Activated CD4-positive, alpha-beta memory T cell treated with anti-CD3 and anti-CD28 coated beads for 36 hours (primary cell): ENCODE results near the gene PRPF40B. TPM values are rescaled to one million over a fixed set of nuclear protein-coding genes. Genes with fewer than 3 reads are reported as not detected.

ENCODE experiments used
- CTCF ChIA-PET: fragments of 350-600 bp; sonication (Branson Sonifier 250); formaldehyde crosslinking; loops from one replicate; lab custom pipeline; 2021; ENCODE audit warnings: antibody characterized with exemption, inconsistent platforms; lab: Charles Lee
- POLR2A ChIA-PET: fragments of 350-600 bp; sonication (Branson Sonifier 250); formaldehyde crosslinking; loops from one replicate; lab custom pipeline; 2021; ENCODE audit warnings: antibody characterized with exemption; lab: Charles Lee
- DNase-seq: peaks from one replicate; pipeline ENCODE4 v3.0.0-alpha.2; 2020
- H3K27ac Mint-ChIP-seq: one replicate; pipeline ENCODE4 v1.8.0; 2021; ENCODE audit warnings: mixed read lengths
- H3K27me3 Mint-ChIP-seq: one replicate; pipeline ENCODE4 v1.8.0; 2021; ENCODE audit warnings: mixed read lengths
- H3K36me3 Mint-ChIP-seq: one replicate; pipeline ENCODE4 v1.8.0; 2021; ENCODE audit warnings: mixed read lengths
- H3K4me1 Mint-ChIP-seq: one replicate; pipeline ENCODE4 v1.8.0; 2021; ENCODE audit warnings: low read depth, mixed read lengths
- H3K4me3 Mint-ChIP-seq: one replicate; pipeline ENCODE4 v1.8.0; 2021; ENCODE audit warnings: mild to moderate bottlenecking, mixed read lengths
- H3K9me3 Mint-ChIP-seq: one replicate; pipeline ENCODE4 v1.8.0; 2021; ENCODE audit warnings: mixed read lengths
- intact Hi-C: fragments of 100-400 bp; cut with micrococcal nuclease; formaldehyde crosslinking; loops from one replicate; pipeline ENCODE4 v1.15.1; 2023
- total RNA-seq, 2 experiments: library from RNA; stranded (reverse); gene quantifications; one replicate each; pipeline ENCODE4 v1.2.3, GENCODE V29; 2021

The PRPF40B gene
- total RNA-seq, 2 experiments from 2014 or later, result 6.2 to 8.9 TPM

- POLR2A ChIA-PET, result interaction anchor here (0.6 kb wide), 1 partner anchor 457 kb away, joined by 5 read pairs; no protein-coding TSS in a partner anchor
- CTCF ChIA-PET, result interaction anchor here (0.9 to 1.3 kb wide), 5 partner anchors 8 to 318 kb away, joined by 3 to 6 read pairs (median 4); partner anchors contain the start of gene TMBIM6
- Mint-ChIP-seq H3K27me3 (no peaks in the 10 kb centered on the region), H3K27ac (no peak overlapping the region), H3K4me3 (no peak overlapping the region), H3K4me1 (peaks cover 7% of the 10 kb centered on the region), H3K36me3 (peaks cover 2% of the 10 kb centered on the region), H3K9me3 (no peaks in the 10 kb centered on the region)
- intact Hi-C loops, result no loop called here
- DNase-seq, result no peak
Observed at GRCh38 chr12:49627752-49628360, 4.5 kb downstream of the PRPF40B start.

DNA sequence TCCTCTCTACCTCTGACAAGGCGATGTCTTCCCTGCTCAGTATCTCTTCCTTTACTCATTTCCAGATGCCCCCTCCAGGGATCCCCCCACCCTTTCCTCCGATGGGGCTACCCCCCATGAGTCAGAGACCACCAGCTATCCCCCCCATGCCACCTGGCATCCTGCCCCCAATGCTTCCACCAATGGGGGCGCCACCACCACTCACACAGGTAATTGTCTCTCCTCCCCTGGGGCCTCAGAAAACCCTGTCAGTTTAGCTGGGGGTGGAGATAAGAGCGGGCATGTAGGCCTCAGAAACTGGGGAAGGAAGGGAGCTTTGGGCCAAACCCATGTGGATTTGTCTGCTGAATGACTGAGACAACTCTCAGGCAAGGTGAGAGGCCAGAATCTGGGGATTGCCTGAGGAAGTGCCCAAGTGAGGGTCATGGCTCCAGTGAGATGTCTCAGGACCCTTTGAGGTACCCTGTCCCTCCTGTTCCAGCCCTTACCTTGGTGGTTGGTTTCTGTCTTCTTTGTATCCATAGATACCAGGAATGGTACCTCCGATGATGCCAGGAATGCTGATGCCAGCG, 8.1 kb downstream of the PRPF40B start:
- no peak overlapping the region for H3K27ac Mint-ChIP-seq
- ChIA-PET CTCF (interaction anchor here (0.7 to 1.0 kb wide), 2 partner anchors 16 to 110 kb away, joined by 3 to 4 read pairs; partner anchors contain the start of gene TMBIM6), POLR2A (no interaction called here)
- peaks cover 2% of the 10 kb centered on the region for H3K36me3 Mint-ChIP-seq
- intact Hi-C loops, result no loop called here
- no peaks in the 10 kb centered on the region for H3K4me1 Mint-ChIP-seq
- no peaks in the 10 kb centered on the region for H3K27me3 Mint-ChIP-seq
- no peaks in the 10 kb centered on the region for H3K9me3 Mint-ChIP-seq
- H3K4me3 Mint-ChIP-seq, result no peak overlapping the region
- DNase-seq, result no peak

- Mint-ChIP-seq H3K27ac (no peak overlapping the region), H3K9me3 (no peaks in the 10 kb centered on the region), H3K4me3 (no peak overlapping the region), H3K36me3 (peaks cover 2% of the 10 kb centered on the region), H3K4me1 (peaks cover 6% of the 10 kb centered on the region), H3K27me3 (no peaks in the 10 kb centered on the region)
- DNase-seq, result no peak
- POLR2A ChIA-PET, result no interaction called here
- intact Hi-C loops, result no loop called here
- CTCF ChIA-PET, result no interaction called here
Observed at GRCh38 chr12:49632401-49632800, 9.0 kb downstream of the PRPF40B start.

GRCh38 chr12:49632986-49633702, 9.8 kb downstream of the PRPF40B start:
- no peak overlapping the region for H3K4me3 Mint-ChIP-seq
- H3K4me1 Mint-ChIP-seq, result peaks cover 6% of the 10 kb centered on the region
- intact Hi-C loops, result no loop called here
- H3K9me3 Mint-ChIP-seq, result no peaks in the 10 kb centered on the region
- POLR2A ChIA-PET, result no interaction called here
- no peaks in the 10 kb centered on the region for H3K27me3 Mint-ChIP-seq
- CTCF ChIA-PET, result interaction anchor here (1.4 kb wide), 1 partner anchor 15 kb away, joined by 3 read pairs; no protein-coding TSS in a partner anchor
- peaks cover 2% of the 10 kb centered on the region for H3K36me3 Mint-ChIP-seq
- no peak overlapping the region for H3K27ac Mint-ChIP-seq
- no peak for DNase-seq

DNA sequence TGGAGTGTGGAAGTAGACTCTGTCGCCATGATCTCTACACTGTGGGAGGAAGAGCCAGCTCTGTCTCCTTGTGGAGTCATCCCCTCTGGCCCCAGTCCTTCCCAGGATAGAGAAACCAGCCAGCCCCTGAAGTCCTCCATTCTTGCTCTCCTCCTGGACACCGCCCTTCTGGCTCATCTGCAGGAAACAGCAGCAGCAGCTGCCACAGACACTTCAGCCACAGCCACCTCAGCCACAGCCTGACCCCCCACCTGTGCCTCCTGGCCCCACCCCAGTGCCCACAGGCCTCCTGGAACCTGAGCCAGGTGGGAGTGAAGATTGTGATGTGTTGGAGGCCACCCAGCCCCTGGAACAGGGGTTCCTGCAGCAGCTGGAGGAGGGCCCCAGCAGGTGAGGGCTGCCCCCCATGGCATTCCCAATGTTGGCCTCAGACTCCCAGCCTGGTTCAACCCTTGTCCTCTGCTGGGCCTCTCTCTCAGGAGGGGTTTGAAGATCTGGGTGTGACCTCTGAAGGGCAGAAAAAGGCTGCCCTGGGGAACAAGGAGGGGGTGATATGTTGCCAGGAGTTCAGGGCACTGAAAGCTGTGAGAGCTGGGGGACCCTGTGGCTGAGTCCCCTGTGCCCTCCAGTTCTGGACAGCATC, 10.5 kb downstream of the PRPF40B start:
- no peak for DNase-seq
- POLR2A ChIA-PET, result no interaction called here
- Mint-ChIP-seq H3K4me3 (no peak overlapping the region), H3K27ac (no peak overlapping the region), H3K36me3 (peaks cover 2% of the 10 kb centered on the region), H3K4me1 (peaks cover 6% of the 10 kb centered on the region), H3K27me3 (no peaks in the 10 kb centered on the region), H3K9me3 (no peaks in the 10 kb centered on the region)
- intact Hi-C loops, result no loop called here
- CTCF ChIA-PET, result interaction anchor here (1.1 to 4.7 kb wide), 3 partner anchors 10 to 108 kb away, joined by 3 to 40 read pairs (median 3); partner anchors contain the start of genes PRPF40B and TMBIM6

DNA sequence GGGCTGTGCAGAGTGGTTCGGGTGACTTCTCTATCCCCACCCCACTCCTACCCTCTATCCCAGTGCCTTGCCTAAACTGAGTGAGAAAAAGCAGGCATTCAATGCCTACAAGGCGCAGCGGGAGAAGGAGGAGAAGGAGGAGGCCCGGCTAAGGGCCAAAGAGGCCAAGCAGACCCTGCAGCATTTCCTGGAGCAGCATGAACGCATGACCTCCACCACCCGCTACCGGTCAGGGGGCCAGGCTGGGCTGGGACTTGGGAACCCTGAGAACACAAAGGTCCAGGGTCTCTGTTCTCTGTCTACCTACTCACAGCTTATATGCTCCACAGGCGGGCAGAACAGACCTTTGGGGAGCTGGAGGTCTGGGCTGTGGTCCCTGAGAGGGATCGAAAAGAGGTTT, 11.7 kb downstream of the PRPF40B start:
- DNase-seq, result no peak
- Mint-ChIP-seq H3K4me1 (peaks cover 6% of the 10 kb centered on the region), H3K27me3 (no peaks in the 10 kb centered on the region), H3K27ac (no peak overlapping the region), H3K4me3 (no peak overlapping the region), H3K9me3 (no peaks in the 10 kb centered on the region), H3K36me3 (peaks cover 2% of the 10 kb centered on the region)
- CTCF ChIA-PET, result interaction anchor here (0.6 to 4.7 kb wide), 9 partner anchors 10 to 321 kb away, joined by 3 to 70 read pairs (median 6); partner anchors contain the start of genes FMNL3, PRPF40B and TMBIM6
- POLR2A ChIA-PET, result interaction anchor here (0.6 kb wide), 2 partner anchors 78 to 106 kb away, joined by 3 to 4 read pairs; partner anchors contain the start of gene TMBIM6
- intact Hi-C loops, result no loop called here

DNA sequence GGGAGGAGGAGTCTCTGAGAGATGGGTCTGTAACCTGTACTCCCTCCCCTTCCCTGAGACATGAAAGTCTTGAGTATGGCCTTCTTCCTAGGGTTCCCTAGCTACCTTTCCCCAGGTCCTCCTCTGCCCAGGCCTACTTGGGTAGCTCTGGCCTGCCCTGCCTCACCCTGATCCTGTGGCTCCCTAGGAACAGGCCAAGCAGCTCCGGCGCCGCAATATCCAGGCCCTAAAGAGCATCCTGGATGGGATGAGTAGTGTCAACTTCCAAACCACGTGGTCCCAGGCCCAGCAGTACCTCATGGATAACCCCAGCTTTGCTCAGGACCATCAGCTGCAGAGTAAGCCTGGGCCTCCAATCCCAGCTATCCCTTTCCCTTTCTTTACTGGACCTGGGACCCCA, 12.3 kb downstream of the PRPF40B start:
- Mint-ChIP-seq H3K36me3 (peaks cover 2% of the 10 kb centered on the region), H3K4me3 (no peak overlapping the region), H3K27me3 (no peaks in the 10 kb centered on the region), H3K9me3 (no peaks in the 10 kb centered on the region), H3K4me1 (peaks cover 6% of the 10 kb centered on the region), H3K27ac (no peak overlapping the region)
- POLR2A ChIA-PET, result interaction anchor here (0.6 to 1.4 kb wide), 3 partner anchors 57 to 106 kb away, joined by 4 read pairs; partner anchors contain the start of gene TMBIM6
- intact Hi-C loops, result no loop called here
- CTCF ChIA-PET, result interaction anchor here (0.6 to 4.7 kb wide), 12 partner anchors 8 to 321 kb away, joined by 3 to 70 read pairs (median 8); partner anchors contain the start of genes FMNL3, PRPF40B and TMBIM6
- no peak for DNase-seq

- POLR2A ChIA-PET, result interaction anchor here (1.2 to 1.5 kb wide), 3 partner anchors 76 to 128 kb away, joined by 3 to 4 read pairs (median 3); partner anchors contain the start of gene TMBIM6
- Mint-ChIP-seq H3K9me3 (no peaks in the 10 kb centered on the region), H3K4me3 (no peak overlapping the region), H3K4me1 (peaks cover 6% of the 10 kb centered on the region), H3K36me3 (peaks cover 2% of the 10 kb centered on the region), H3K27me3 (no peaks in the 10 kb centered on the region), H3K27ac (no peak overlapping the region)
- no peak for DNase-seq
- CTCF ChIA-PET, result interaction anchor here (0.6 to 4.7 kb wide), 16 partner anchors 9 to 278 kb away, joined by 3 to 70 read pairs (median 5); partner anchors contain the start of genes FMNL3, PRPF40B and TMBIM6
- intact Hi-C loops, result no loop called here
Observed at GRCh38 chr12:49636574-49636973, 13.2 kb downstream of the PRPF40B start.

GRCh38 chr12:49636979-49637755, 13.8 kb downstream of the PRPF40B start:
- peak overlapping the region; percentile 7 for H3K27ac Mint-ChIP-seq
- intact Hi-C loops, result loop anchor here (1.0 kb wide), 1 partner anchor 70 kb away; the partner anchor contains the start of gene FMNL3
- no peaks in the 10 kb centered on the region for H3K36me3 Mint-ChIP-seq
- H3K4me1 Mint-ChIP-seq, result peaks cover 6% of the 10 kb centered on the region
- ChIA-PET CTCF (interaction anchor here (0.6 to 4.7 kb wide), 24 partner anchors 8 to 576 kb away, joined by 3 to 70 read pairs (median 4); partner anchors contain the start of genes FMNL3, PRPF40B and TMBIM6), POLR2A (interaction anchor here (1.2 to 1.5 kb wide), 4 partner anchors 68 to 127 kb away, joined by 3 to 4 read pairs (median 3); partner anchors contain the start of gene TMBIM6)
- no peak overlapping the region for H3K4me3 Mint-ChIP-seq
- DNase-seq, result peak; percentile 70
- no peaks in the 10 kb centered on the region for H3K27me3 Mint-ChIP-seq
- no peaks in the 10 kb centered on the region for H3K9me3 Mint-ChIP-seq

- ChIA-PET CTCF (interaction anchor here (0.9 to 9.3 kb wide), 4 partner anchors 31 to 136 kb away, joined by 3 to 281 read pairs (median 8); partner anchors contain the start of genes FMNL3 and TMBIM6), POLR2A (no interaction called here)
- Mint-ChIP-seq H3K9me3 (no peaks in the 10 kb centered on the region), H3K27me3 (no peaks in the 10 kb centered on the region), H3K4me1 (peaks cover 9% of the 10 kb centered on the region), H3K4me3 (no peak overlapping the region), H3K36me3 (peaks cover 3% of the 10 kb centered on the region), H3K27ac (no peak overlapping the region)
- no peak for DNase-seq
- intact Hi-C loops, result no loop called here
Observed at GRCh38 chr12:49641748-49642369, 18.5 kb downstream of the PRPF40B start.
